Epithelial cell of proximal tubule (primary cell): Measurements from ENCODE around the gene SH2D5. TPM values are rescaled to one million over a fixed set of nuclear protein-coding genes. Genes with fewer than 3 reads are reported as not detected.

Experiments
- DNase-seq: peaks from one replicate; pipeline ENCODE4 v3.0.0-alpha.2; 2011; ENCODE audit warnings: low read depth
- H3K4me3 ChIP-seq: 2 replicates; pipeline ENCODE4 v1.5.1; 2011; ENCODE audit warnings: low read depth, mild to moderate bottlenecking, low read length
- total RNA-seq: library from RNA; depleted of rRNA; stranded (reverse); fragments of >200 nt; gene quantifications from 2 replicates; pipeline ENCODE4 v1.2.3, GENCODE V29; 2015
- TF ChIP-seq, protein P1 (sequence below): conservative IDR thresholded peaks from 2 replicates; pipeline ENCODE4 v1.5.1; 2012; ENCODE audit warnings: low read depth, mild to moderate bottlenecking, low read length

SH2D5 gene
- total RNA-seq, 1 donor from 2014 or later: 15.2 TPM

DNA sequence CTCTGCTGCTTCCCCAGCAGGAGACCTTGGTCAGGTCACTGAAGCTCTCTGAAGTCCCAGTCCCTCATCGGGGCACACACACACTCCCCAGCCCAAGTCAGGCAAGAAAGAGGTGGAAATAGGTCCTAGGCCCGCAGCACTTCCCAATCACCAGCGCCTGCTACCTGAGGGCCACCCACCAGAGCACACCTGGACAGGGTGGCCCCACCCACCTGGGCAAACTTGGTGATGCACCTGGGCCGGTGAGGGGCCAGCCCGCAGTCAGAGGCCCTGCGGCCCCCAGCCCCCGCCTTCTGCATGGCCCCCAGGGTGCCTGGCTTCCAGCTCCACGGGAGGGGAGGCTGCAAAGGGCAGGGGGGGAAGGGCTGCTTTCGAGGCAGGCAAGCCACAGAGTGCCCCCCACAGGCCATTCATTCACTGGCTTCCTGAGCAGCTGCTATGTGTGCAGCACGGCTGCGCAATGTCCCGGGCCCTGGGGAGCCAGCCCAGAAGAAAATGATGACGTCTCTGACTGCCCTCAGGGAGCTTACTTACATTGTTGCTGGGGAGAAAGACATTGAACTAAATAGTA lies 4.7 kb downstream of the SH2D5 start:
- no peak for DNase-seq
- TF ChIP-seq, protein P1, sequence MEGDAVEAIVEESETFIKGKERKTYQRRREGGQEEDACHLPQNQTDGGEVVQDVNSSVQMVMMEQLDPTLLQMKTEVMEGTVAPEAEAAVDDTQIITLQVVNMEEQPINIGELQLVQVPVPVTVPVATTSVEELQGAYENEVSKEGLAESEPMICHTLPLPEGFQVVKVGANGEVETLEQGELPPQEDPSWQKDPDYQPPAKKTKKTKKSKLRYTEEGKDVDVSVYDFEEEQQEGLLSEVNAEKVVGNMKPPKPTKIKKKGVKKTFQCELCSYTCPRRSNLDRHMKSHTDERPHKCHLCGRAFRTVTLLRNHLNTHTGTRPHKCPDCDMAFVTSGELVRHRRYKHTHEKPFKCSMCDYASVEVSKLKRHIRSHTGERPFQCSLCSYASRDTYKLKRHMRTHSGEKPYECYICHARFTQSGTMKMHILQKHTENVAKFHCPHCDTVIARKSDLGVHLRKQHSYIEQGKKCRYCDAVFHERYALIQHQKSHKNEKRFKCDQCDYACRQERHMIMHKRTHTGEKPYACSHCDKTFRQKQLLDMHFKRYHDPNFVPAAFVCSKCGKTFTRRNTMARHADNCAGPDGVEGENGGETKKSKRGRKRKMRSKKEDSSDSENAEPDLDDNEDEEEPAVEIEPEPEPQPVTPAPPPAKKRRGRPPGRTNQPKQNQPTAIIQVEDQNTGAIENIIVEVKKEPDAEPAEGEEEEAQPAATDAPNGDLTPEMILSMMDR: peak; percentile 30

DNA sequence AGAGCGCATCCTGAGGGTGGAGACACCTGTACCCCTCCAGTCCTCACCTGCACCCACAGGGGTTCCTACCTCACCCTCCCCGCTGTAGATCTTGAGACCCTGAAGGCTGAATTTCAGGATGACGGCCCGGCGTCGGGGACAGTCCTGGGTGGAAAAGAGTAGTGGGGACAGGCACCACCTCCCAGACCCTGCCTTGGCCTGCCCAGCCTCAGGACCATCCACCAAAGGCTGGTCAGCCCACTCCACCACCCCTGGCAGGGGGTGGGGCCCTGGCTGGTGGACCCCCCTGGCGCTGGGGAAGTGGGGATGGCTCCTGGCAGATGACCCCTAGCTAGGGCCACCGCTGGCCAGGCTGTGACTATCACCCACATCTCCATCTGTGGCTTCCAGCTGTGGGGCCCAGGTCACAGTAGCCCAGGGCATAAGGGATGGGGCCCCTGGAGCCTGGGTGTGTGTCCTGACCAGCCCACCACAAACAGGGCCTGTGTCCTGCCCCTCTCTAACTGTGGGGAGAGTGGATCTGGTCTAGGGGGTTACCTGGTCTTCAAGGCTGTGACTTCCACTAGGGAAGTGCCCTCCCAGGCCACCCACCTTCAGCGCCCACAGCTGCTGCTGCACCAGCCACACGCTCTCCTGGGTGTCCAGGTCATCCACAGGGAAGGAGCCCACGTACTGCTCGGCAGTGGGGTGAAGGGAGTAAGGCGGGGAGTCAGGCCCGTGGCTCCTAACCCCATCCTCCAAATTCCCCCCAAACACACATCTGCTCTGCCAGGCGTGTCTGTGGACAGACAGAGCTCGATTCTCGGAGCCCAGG lies 5.4 kb downstream of the SH2D5 start:
- TF ChIP-seq, protein P1: no peak
- no peak overlapping the region for H3K4me3 ChIP-seq
- DNase-seq: no peak

More for the DNA sequence above, 4.7 kb downstream of the SH2D5 start:
- no peak overlapping the region for H3K4me3 ChIP-seq

DNA sequence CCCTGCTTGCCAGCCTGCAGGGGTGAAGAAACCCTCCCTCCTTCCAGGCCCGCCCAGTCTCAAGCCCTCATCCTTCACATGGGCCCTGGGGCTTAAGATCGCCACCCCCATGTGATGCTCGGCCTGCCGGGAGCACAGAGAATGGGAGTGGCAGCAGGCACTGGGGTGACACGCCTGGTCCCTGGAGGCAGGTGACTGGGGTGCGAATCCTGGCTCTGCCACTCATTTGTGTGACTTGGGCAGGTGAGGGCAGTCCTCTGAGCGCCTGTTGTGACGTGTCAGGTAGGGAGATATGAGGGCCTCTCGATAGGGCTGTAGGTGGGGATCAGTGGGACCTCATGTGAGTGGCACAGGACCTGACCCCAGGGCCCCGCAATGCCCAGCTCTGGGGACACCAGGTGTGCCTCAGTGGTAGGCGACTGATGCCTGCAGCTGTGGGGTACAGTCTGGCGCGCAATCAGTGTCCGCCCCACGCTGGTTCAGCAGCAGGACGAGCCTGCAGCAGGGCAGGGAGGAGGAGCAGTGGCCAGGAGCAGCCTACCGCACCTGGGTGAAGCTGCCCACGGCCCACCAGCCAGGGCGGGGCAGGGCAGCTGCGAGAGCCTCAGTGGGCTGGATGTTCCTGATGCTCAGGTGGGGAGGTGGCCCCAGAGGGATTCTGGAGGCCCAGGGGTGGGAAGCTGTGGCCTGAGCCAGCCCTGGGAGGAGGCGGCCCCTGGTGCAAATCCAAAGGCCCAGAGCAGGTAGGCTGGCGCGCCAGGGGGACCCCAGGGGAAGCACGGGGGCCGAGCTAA lies 6.2 kb downstream of the SH2D5 start:
- H3K4me3 ChIP-seq: no peak overlapping the region
- TF ChIP-seq, protein P1: no peak
- no peak for DNase-seq

DNA sequence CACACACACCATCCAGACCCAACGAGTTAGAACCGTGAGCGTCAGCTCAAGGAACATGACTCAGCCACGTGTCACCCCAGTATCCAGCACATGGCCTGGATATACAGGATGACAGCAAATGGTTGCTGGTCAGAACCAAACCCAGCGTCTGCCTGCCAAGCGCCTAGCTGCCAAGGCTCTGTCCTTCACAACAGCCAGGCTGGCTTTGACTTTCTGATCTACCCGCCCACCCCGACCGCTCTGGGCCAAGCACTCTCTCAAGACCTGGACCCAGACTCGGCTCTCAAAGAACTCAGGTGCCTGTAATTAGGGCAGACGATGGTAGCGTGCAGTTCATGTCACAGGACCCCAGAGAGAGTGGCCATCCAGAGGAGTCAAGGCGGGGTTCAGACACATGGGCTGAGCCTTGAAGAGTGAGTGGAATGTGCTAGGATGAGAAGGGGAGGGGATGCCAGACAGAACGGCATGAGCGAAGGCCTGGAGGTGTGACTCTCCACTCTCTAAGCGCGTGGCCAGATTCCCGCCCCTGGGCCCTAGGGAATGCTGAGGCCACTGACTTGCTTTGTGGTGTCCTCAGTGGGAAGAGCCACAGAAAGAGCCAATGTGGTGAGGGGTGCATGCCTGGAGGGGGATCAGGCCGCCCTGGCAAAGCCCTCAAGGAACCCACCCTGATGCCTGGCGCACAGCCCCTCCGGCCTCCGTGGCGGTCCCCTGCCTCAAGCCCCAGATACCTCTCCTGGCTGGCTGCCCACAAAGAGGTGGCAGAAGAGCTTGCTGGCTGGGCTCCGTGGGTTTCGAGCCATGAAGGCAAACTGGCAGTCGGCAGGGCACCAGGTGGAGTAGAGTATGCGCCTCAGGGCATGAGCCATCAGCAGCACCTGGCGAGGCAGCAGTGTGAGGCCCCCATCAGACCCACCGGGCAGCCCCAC lies 7.0 kb downstream of the SH2D5 start:
- no peak overlapping the region for H3K4me3 ChIP-seq
- TF ChIP-seq, protein P1: no peak
- no peak for DNase-seq

DNA sequence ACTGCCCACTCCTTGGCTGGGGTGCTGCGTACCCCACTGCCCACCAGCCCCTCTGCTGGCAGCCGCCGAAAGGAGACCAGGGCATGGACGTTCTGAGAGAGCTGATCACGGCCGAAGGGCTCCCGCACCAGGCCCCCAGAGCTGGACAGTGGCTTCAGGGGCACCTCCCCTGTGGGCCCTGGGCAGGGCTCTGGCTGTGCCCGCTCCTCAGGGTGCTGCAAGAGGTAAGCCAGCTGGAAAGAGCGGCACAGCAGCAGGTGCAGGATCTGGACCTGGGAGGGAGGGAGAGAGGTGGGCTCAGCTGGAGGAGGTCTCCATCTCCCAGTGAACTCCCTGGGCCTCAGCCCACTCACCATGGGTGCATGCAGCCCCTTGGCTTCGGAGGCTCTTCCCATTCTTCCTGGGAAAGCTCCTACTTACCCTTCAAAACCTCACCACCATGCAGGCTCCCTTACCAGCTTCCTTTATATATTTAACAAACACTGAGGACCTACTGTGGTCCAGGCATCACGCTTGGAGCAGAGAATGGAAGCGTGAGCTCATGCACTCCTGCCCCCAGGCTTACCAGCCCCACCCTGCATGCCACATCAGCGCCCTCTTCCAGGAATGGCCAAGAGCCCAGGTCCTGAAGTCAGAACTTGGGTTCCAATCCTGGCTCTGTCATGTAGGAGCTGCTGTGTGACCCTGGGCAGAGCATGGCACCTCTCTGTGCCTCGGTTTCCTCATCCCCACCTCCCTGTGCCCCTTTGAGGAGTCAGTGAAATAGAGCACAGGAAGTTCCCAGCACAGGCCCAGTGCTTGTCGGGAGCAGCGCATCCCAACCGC lies 7.9 kb downstream of the SH2D5 start:
- H3K4me3 ChIP-seq: no peak overlapping the region
- TF ChIP-seq, protein P1: no peak
- DNase-seq: no peak
